Panc1 (cell line): ENCODE results near the gene ZNF511. TPM values are rescaled to one million over a fixed set of nuclear protein-coding genes. Genes with fewer than 3 reads are reported as not detected.

Source experiments
- ATAC-seq: fragments of 200-7000 bp; cut with Tn5 transposase; 2 replicates; pipeline ENCODE4 v1.9.1; 2020; ENCODE audit warnings: mild to moderate bottlenecking, moderate library complexity
- BruUV-seq: library from RNA; stranded (reverse); fragments of 400-500 nt; replicated peaks from 2 replicates; lab custom pipeline; 2021; lab: Mats Ljungman, UMichigan
- CTCF ChIA-PET: fragments of 300-600 bp; sonication (Branson Sonifier 250); formaldehyde crosslinking; loops from one replicate; lab custom pipeline; 2022; ENCODE audit warnings: antibody characterized with exemption; lab: Charles Lee
- POLR2A ChIA-PET: fragments of 300-600 bp; sonication (Branson Sonifier 250); formaldehyde crosslinking; loops from one replicate; lab custom pipeline; 2022; ENCODE audit warnings: antibody characterized with exemption; lab: Charles Lee
- DNase-seq: peaks from one replicate; pipeline ENCODE4 v3.0.0-alpha.2; 2010; ENCODE audit warnings: low read depth, low spot score
- H3K27ac ChIP-seq: 2 replicates; pipeline ENCODE4 v1.5.1; 2011; ENCODE audit warnings: mild to moderate bottlenecking, low read length, inconsistent platforms
- H3K27me3 ChIP-seq: fragments of 200-500 bp; sonication (Bioruptor generic); 2 replicates; pipeline ENCODE4 v1.6.0; 2014; ENCODE audit warnings: low read length, inconsistent platforms; ENCODE audit not compliant: control insufficient read depth, insufficient read depth
- H3K36me3 ChIP-seq: fragments of 200-500 bp; sonication (Bioruptor generic); 2 replicates; pipeline ENCODE4 v1.5.1; 2014; ENCODE audit warnings: inconsistent platforms, mild to moderate bottlenecking, low read length, moderate library complexity; ENCODE audit not compliant: control insufficient read depth, insufficient read depth
- H3K4me1 ChIP-seq: 2 replicates; pipeline ENCODE4 v1.5.1; 2011; ENCODE audit warnings: inconsistent platforms, mild to moderate bottlenecking, low read length, moderate library complexity; ENCODE audit not compliant: control insufficient read depth, insufficient read depth
- H3K4me3 ChIP-seq, 2 experiments: 2 replicates each; pipeline ENCODE4 v1.5.1; 2011 to 2012; ENCODE audit warnings: low read depth in 2 of 2, low read length in 2 of 2, mild to moderate bottlenecking in 2 of 2, inconsistent platforms in 1 of 2, moderate library complexity in 1 of 2
- H3K9me3 ChIP-seq: fragments of 200-500 bp; sonication (Bioruptor generic); 2 replicates; pipeline ENCODE4 v1.5.1; 2014; ENCODE audit warnings: low read depth, mild to moderate bottlenecking, inconsistent platforms, low read length, moderate library complexity; ENCODE audit not compliant: control insufficient read depth, insufficient read depth
- CTCF ChIP-seq: fragments of 450-650 bp; IDR thresholded peaks from 2 replicates; pipeline ENCODE4 v1.5.1; 2017; ENCODE audit warnings: mild to moderate bottlenecking
- POLR2AphosphoS5 ChIP-seq: IDR thresholded peaks from 2 replicates; pipeline ENCODE4 v1.6.1; 2012; ENCODE audit warnings: mild to moderate bottlenecking, low read depth, low read length, moderate library complexity
- REST ChIP-seq, 2 experiments: IDR thresholded peaks; 2 replicates each; pipeline ENCODE4 v1.6.1; 2011 to 2012; ENCODE audit warnings: low read depth in 2 of 2, control low read depth in 1 of 2, low read length in 1 of 2, mild to moderate bottlenecking in 1 of 2, moderate library complexity in 1 of 2; ENCODE audit not compliant: insufficient read depth in 1 of 2
- SIN3A ChIP-seq: IDR thresholded peaks from 2 replicates; pipeline ENCODE4 v1.6.1; 2012; ENCODE audit warnings: low read depth, mild to moderate bottlenecking, low read length, moderate library complexity, borderline replicate concordance; ENCODE audit not compliant: insufficient read depth
- TCF7L2 ChIP-seq: IDR thresholded peaks from 2 replicates; pipeline ENCODE4 v1.6.1; 2011; ENCODE audit warnings: mild to moderate bottlenecking, low read depth, low read length, inconsistent platforms
- in situ Hi-C: cut with HindIII; loops from 2 replicates; pipeline ENCODE4 v1.10.0; 2016; ENCODE audit warnings: low sequenced_read_pairs, low pct_unique_long_range_greater_than_20kb
- intact Hi-C: fragments of 100-400 bp; cut with micrococcal nuclease; formaldehyde crosslinking; loops from one replicate; pipeline ENCODE4 v1.10.0; 2022; ENCODE audit not compliant: unreplicated experiment
- total RNA-seq: library from RNA; stranded (reverse); gene quantifications from one replicate; pipeline ENCODE4 v1.2.1, GENCODE V29; 2021; ENCODE audit not compliant: unreplicated experiment

The ZNF511 gene
- total RNA-seq, 1 experiment from 2014 or later, result 93.8 TPM

GRCh38 chr10:133302230-133302629 lies 6.5 kb upstream of the ZNF511 start:
- intact Hi-C loops, result no loop called here
- Histone ChIP-seq H3K36me3 (no peaks in the 10 kb centered on the region; the same call in 1 of the 2 replicates), H3K4me3 (no peak overlapping the region), H3K9me3 (no peaks in the 10 kb centered on the region), H3K27ac (no peak overlapping the region), H3K4me1 (peaks cover 5% of the 10 kb centered on the region; the same call in 1 of the 2 replicates), H3K27me3 (no peaks in the 10 kb centered on the region)
- in situ Hi-C loops, result no loop called here
- CTCF ChIA-PET, result no interaction called here
- DNase-seq (no peak), ATAC-seq (no peak)
- BruUV-seq, result no TSS peak
- POLR2A ChIA-PET, result no interaction called here
- no peak for TF ChIP-seq TCF7L2
- no peak for TF ChIP-seq REST (IDR thresholded peaks at IDR 0.05; ENCODE audit: insufficient read depth in 1 of 2, low read depth in 2 of 2, low read length in 1 of 2)
- no peak for TF ChIP-seq SIN3A
- TF ChIP-seq POLR2AphosphoS5, result no peak
- TF ChIP-seq CTCF, result no peak

DNA sequence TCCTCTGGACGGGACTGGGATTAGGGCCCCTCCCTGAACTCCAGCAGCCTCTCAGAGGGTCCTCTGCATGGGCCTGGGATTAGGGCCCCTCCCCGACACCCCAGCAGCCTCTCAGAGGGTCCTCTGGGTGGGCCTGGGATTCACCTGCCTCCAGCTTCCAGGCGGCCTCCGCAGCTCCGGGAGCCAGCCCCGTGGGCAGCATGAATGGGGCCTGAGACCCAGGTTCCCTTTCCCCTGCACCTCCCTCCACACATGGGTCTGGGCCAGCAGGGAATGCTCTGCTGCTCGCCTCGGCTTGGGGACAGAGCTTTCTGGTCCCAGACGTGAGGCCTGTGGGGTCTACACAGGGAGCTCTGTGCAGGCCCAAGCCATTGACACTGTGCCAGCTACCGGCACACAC lies 5.5 kb upstream of the ZNF511 start:
- H3K36me3 ChIP-seq, result peaks cover 3% of the 10 kb centered on the region; the same call in 1 of the 2 replicates
- ChIA-PET CTCF (no interaction called here), POLR2A (interaction anchor here (0.6 kb wide), 1 partner anchor 12 kb away, joined by 3 read pairs; no protein-coding TSS in a partner anchor)
- no peak for DNase-seq
- no TSS peak for BruUV-seq
- ATAC-seq, result no peak
- no peak overlapping the region for H3K4me3 ChIP-seq
- H3K27me3 ChIP-seq, result no peaks in the 10 kb centered on the region
- intact Hi-C loops, result no loop called here
- in situ Hi-C loops, result no loop called here
- TF ChIP-seq POLR2AphosphoS5 (no peak), SIN3A (no peak)
- H3K9me3 ChIP-seq, result no peaks in the 10 kb centered on the region
- H3K4me1 ChIP-seq, result peaks cover 9% of the 10 kb centered on the region; the same call in 1 of the 2 replicates
- no peak overlapping the region for H3K27ac ChIP-seq

GRCh38 chr10:133306097-133306476 lies 2.6 kb upstream of the ZNF511 start:
- H3K36me3 ChIP-seq, result peaks cover 4% of the 10 kb centered on the region; the same call in 1 of the 2 replicates
- no peak for DNase-seq
- no TSS peak for BruUV-seq
- in situ Hi-C loops, result no loop called here
- peaks cover 13% of the 10 kb centered on the region; the same call in 1 of the 2 replicates for H3K4me1 ChIP-seq
- H3K4me3 ChIP-seq, result no peak overlapping the region
- H3K27me3 ChIP-seq, result no peaks in the 10 kb centered on the region
- intact Hi-C loops, result no loop called here
- no peak overlapping the region for H3K27ac ChIP-seq
- ChIA-PET POLR2A (no interaction called here), CTCF (no interaction called here)
- no peak for TF ChIP-seq POLR2AphosphoS5
- TF ChIP-seq CTCF, result no peak
- no peak for TF ChIP-seq TCF7L2
- no peak for TF ChIP-seq SIN3A
- TF ChIP-seq REST (IDR thresholded peaks at IDR 0.05; ENCODE audit: insufficient read depth in 1 of 2, low read depth in 2 of 2, low read length in 1 of 2), result no peak
- ATAC-seq, result no peak
- H3K9me3 ChIP-seq, result no peaks in the 10 kb centered on the region
